Skeletal muscle tissue (tissue), 4 donors: Measurements from ENCODE around the gene RHOBTB3. TPM values are rescaled to one million over a fixed set of nuclear protein-coding genes. Genes with fewer than 3 reads are reported as not detected.

Source experiments
- H3K27ac ChIP-seq: one replicate; pipeline ENCODE4 v1.7.0; 2013; ENCODE audit warnings: mild to moderate bottlenecking, low read depth, low read length, inconsistent platforms
- H3K27me3 ChIP-seq, 3 donors: one replicate each; pipeline ENCODE4 v1.7.0; 2013; ENCODE audit warnings: low read length in 3 of 3; ENCODE audit not compliant: control insufficient read depth in 3 of 3, insufficient read depth in 3 of 3
- H3K36me3 ChIP-seq, 3 donors: one replicate each; pipeline ENCODE4 v1.7.0; 2013; ENCODE audit warnings: low read length in 3 of 3; ENCODE audit not compliant: control insufficient read depth in 3 of 3, insufficient read depth in 3 of 3
- H3K4me1 ChIP-seq, 3 donors: one replicate each; pipeline ENCODE4 v1.7.0; 2013; ENCODE audit warnings: low read length in 3 of 3, mild to moderate bottlenecking in 3 of 3; ENCODE audit not compliant: control insufficient read depth in 3 of 3, insufficient read depth in 3 of 3
- H3K4me3 ChIP-seq, 3 donors: one replicate each; pipeline ENCODE4 v1.7.0; 2013; ENCODE audit warnings: low read length in 3 of 3
- H3K9ac ChIP-seq, 3 donors: one replicate each; pipeline ENCODE4 v1.7.0; 2013; ENCODE audit warnings: low read length in 3 of 3, mild to moderate bottlenecking in 3 of 3, moderate library complexity in 2 of 3, low read depth in 1 of 3
- H3K9me3 ChIP-seq, 3 donors: one replicate each; pipeline ENCODE4 v1.7.0; 2013; ENCODE audit warnings: low read length in 3 of 3; ENCODE audit not compliant: control insufficient read depth in 3 of 3
- total RNA-seq: library from RNA; depleted of rRNA; stranded (reverse); fragments of >200 nt; gene quantifications from one replicate; pipeline ENCODE4 v1.2.3, GENCODE V29; 2014
- donor health status: Osteomylitis.

Gene RHOBTB3
- total RNA-seq, 1 donor from 2014 or later = 640 TPM

DNA sequence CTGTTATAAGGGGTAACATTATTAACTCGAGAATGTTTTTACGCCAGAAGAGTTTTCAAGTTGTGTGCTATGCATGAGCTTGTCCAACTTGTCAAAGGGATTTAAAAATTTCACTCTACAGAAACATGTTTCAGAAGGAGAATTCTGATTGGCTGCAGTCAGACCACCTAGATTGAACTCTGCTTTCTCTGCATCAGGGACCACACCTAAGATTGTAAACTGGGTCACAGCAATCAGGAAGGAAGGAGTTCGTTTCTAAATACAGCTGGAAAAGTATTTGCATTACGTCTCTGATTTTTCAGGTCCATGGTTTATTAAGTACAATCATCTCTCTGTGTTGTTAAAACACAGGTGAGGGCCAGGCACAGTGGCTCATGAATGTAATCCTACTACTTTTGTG is 85.6 kb downstream of the RHOBTB3 start:
- Histone ChIP-seq H3K4me1 (peaks cover 36 to 77% (median 47%) of the 10 kb centered on the region in 3 donors), H3K9ac (no peak overlapping the region), H3K27ac (peak overlapping the region; percentile 58), H3K9me3 (no peaks in the 10 kb centered on the region), H3K27me3 (no peaks in the 10 kb centered on the region), H3K4me3 (no peak overlapping the region), H3K36me3 (peaks cover 12 to 23% (median 15%) of the 10 kb centered on the region in 3 donors)

DNA sequence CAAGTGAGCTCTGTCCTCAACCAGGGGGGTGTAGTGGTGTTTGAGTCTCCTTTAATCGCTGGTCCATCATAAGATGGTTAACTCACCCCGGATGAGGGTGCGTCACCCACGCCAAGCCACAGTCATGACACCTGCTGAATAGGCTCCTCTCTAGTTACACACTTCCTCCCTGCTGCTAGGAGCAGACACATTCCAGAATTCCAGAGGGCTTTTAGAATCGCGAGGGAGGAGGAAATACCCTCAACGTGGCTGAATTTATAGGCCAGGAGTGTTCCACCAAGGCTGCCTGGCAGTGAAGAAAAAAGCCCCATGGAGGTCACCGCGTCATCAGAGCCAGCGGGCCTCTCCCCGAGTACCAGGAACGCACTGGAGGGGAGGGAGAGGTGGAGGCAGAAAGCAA is 86.3 kb downstream of the RHOBTB3 start:
- peaks cover 32 to 71% (median 42%) of the 10 kb centered on the region in 3 donors for H3K4me1 ChIP-seq
- H3K4me3 ChIP-seq = peak overlapping the region in 1 of 3 donors; percentile 41
- peak overlapping the region; percentile 58 for H3K27ac ChIP-seq
- peaks cover 12 to 21% (median 15%) of the 10 kb centered on the region in 3 donors for H3K36me3 ChIP-seq
- no peaks in the 10 kb centered on the region for H3K27me3 ChIP-seq
- no peaks in the 10 kb centered on the region for H3K9me3 ChIP-seq
- peak overlapping the region; percentile 42 to 58 (median 55) for H3K9ac ChIP-seq

- Histone ChIP-seq H3K27me3 (no peaks in the 10 kb centered on the region), H3K27ac (peak overlapping the region; percentile 58), H3K9me3 (no peaks in the 10 kb centered on the region), H3K36me3 (peaks cover 12 to 21% (median 15%) of the 10 kb centered on the region in 3 donors), H3K4me1 (peaks cover 34 to 67% (median 50%) of the 10 kb centered on the region in 3 donors), H3K4me3 (peak overlapping the region; percentile 15 to 57 (median 53)), H3K9ac (peak overlapping the region; percentile 46 to 63 (median 58))
These were observed 87.3 kb downstream of the RHOBTB3 start for GRCh38 chr5:95818181-95819147.

DNA sequence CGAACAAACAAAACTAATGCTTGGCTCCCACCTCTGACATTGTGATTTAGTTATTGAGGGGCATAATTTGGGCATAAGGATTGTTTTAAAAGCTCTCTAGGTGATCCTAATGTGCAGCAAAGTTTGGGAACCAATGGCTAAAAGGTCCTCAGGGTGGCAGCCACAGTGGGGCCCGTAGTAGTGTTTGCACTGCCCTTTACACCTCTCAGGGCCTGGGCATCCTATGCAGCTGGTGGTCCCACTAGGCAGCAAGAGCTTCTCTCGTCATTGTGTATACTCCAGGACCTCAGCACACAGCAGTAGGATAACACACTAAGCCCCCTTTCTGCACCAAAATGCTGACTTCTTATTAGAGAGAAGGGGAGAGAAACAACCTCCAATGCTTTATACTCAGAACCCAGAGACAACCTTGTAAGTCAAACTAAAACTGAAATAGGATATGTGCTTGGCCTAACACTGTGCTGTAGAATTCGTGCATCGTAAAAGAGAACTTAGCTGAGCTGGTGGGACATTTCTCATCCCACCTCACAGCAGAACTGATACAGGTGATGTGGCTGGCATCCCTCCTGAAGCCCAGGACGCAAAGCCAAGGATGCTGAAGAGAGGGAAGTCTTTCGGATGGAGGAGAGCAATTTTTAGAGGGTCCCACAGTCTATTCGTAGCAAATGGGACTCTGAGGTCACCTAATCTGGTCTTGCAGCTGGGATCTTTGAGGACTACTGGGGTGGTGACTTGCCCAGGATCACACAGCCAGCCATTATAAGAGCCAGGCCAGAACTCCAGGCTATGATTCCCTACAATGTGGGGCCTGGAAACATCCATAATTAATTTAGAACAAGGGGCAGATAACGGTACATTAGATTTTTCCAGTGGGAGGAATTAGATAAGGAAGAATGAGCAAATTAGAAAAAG is 90.2 kb downstream of the RHOBTB3 start:
- Histone ChIP-seq H3K36me3 (peaks cover 0 to under 1% (median 0%) of the 10 kb centered on the region in 3 donors), H3K9me3 (no peaks in the 10 kb centered on the region), H3K27me3 (no peaks in the 10 kb centered on the region), H3K4me1 (peaks cover 48 to 65% (median 63%) of the 10 kb centered on the region in 3 donors), H3K9ac (peak overlapping the region; percentile 75 to 91 (median 88)), H3K27ac (peak overlapping the region; percentile 92), H3K4me3 (peak overlapping the region; percentile 81 to 99 (median 94))

- Histone ChIP-seq H3K9ac (peak overlapping the region; percentile 75 to 91 (median 88)), H3K36me3 (no peaks in the 10 kb centered on the region), H3K4me3 (peak overlapping the region; percentile 81 to 99 (median 94)), H3K27me3 (no peaks in the 10 kb centered on the region), H3K27ac (peak overlapping the region; percentile 92), H3K4me1 (peaks cover 47 to 62% (median 59%) of the 10 kb centered on the region in 3 donors), H3K9me3 (no peaks in the 10 kb centered on the region)
These were observed 91.0 kb downstream of the RHOBTB3 start for GRCh38 chr5:95822043-95822541.

- Histone ChIP-seq H3K4me1 (peaks cover 42 to 56% (median 54%) of the 10 kb centered on the region in 3 donors), H3K9ac (peak within 1 kb of the TSS; percentile 75 to 91 (median 88)), H3K4me3 (peak within 1 kb of the TSS; percentile 81 to 99 (median 94)), H3K27me3 (no peaks in the 10 kb centered on the region), H3K9me3 (no peaks in the 10 kb centered on the region), H3K36me3 (no peaks in the 10 kb centered on the region), H3K27ac (peak within 1 kb of the TSS; percentile 92)
These were observed 91.5 kb downstream of the RHOBTB3 start, which contains the start of gene GLRX for GRCh38 chr5:95822542-95823181. TSS of gene GLRX (minus strand) at chr5:95822726. CDS start at chr5:95822662, 64 bp downstream.

DNA sequence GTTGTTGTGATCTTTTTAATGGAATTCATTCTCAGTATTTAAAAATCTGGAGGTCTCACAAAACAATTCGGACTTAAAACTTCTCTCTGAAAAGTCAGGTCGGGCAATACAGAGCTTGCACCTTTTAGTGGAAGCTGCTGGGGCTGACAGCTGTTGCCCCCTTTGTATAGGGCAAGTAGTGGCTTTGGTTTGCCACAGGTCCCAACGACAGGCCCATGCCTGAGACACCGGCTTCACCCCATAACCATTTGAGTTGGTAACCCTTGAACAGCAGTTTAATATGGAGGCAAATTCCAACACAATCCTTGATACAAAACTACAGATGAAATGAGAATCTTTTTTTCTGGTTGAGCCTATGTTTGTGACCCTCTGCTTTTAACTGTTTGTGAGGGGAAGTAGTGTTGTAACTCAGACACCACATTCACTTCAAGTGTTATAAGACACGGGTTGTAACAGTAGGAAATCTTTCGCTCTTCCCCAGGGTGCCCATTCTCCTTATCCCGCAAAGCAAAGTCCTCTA is 92.1 kb downstream of the RHOBTB3 start:
- Histone ChIP-seq H3K27me3 (no peaks in the 10 kb centered on the region), H3K27ac (peak overlapping the region; percentile 92), H3K36me3 (no peaks in the 10 kb centered on the region), H3K9ac (peak overlapping the region; percentile 75 to 91 (median 88)), H3K9me3 (no peaks in the 10 kb centered on the region), H3K4me3 (peak overlapping the region; percentile 81 to 99 (median 94)), H3K4me1 (peaks cover 35 to 50% (median 48%) of the 10 kb centered on the region in 3 donors)

GRCh38 chr5:95823738-95824609 is 92.8 kb downstream of the RHOBTB3 start:
- Histone ChIP-seq H3K4me3 (peak overlapping the region; percentile 45 to 99 (median 94)), H3K27ac (peak overlapping the region; percentile 92), H3K9ac (peak overlapping the region; percentile 75 to 91 (median 88)), H3K36me3 (no peaks in the 10 kb centered on the region), H3K4me1 (peaks cover 30 to 43% (median 41%) of the 10 kb centered on the region in 3 donors), H3K27me3 (no peaks in the 10 kb centered on the region), H3K9me3 (no peaks in the 10 kb centered on the region)
